ENCODE results near the gene ANKS3.

The ANKS3 gene

GRCh38 chr16:4664538-4665418, 69.3 kb downstream of the ANKS3 start:
- TF ChIP-seq, protein P1, sequence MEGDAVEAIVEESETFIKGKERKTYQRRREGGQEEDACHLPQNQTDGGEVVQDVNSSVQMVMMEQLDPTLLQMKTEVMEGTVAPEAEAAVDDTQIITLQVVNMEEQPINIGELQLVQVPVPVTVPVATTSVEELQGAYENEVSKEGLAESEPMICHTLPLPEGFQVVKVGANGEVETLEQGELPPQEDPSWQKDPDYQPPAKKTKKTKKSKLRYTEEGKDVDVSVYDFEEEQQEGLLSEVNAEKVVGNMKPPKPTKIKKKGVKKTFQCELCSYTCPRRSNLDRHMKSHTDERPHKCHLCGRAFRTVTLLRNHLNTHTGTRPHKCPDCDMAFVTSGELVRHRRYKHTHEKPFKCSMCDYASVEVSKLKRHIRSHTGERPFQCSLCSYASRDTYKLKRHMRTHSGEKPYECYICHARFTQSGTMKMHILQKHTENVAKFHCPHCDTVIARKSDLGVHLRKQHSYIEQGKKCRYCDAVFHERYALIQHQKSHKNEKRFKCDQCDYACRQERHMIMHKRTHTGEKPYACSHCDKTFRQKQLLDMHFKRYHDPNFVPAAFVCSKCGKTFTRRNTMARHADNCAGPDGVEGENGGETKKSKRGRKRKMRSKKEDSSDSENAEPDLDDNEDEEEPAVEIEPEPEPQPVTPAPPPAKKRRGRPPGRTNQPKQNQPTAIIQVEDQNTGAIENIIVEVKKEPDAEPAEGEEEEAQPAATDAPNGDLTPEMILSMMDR (IDR thresholded peaks at IDR 0.05; ENCODE audit: borderline replicate concordance, insufficient read depth, low read depth, low read length), result no peak
- no peak overlapping the region for H3K4me3 ChIP-seq (ENCODE audit: low read depth, low read length)

- H3K4me3 ChIP-seq (ENCODE audit: low read depth, low read length), result no peak overlapping the region
- TF ChIP-seq, protein P1 (IDR thresholded peaks at IDR 0.05; ENCODE audit: borderline replicate concordance, insufficient read depth, low read depth, low read length), result no peak
Measured at GRCh38 chr16:4663777-4664465, 70.2 kb downstream of the ANKS3 start.

DNA sequence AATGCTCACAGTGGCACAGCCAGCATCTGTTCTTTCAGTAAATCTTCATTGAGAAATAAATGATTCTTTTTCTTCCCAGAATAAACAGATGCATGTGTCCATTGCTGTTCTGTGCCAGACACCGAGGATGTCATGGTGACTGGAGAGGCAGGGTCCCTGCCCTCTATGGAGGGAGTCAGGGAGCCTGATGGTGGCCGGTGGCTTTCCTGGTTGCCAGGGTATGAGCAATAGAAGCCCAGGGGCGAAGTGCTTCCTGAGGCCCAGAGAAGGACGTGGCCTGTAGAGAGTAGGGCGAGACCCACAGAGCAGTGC, 70.7 kb downstream of the ANKS3 start:
- TF ChIP-seq, protein P1 (IDR thresholded peaks at IDR 0.05; ENCODE audit: borderline replicate concordance, insufficient read depth, low read depth, low read length), result no peak
- H3K4me3 ChIP-seq (ENCODE audit: low read depth, low read length), result no peak overlapping the region

DNA sequence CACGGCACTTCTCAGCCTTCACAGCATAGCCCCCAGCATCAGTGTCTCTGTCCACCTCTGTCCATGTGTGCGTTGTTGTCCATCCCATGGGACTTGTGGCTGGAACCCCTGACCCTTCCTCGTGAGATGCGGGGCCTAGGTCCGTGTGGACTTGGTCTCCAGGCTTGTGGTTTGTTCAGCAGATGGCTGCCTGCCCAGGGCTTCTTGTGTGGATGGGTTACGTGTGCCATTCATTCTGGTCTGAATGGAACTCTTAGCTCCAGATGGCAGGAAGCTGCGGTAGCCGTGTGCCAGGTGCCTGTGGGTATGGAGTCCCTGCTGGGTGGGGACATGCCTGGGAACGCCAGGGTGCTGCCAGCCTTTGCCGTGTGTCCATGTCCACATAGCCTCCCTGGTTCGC, 72.4 kb downstream of the ANKS3 start:
- no peak overlapping the region for H3K4me3 ChIP-seq (ENCODE audit: low read depth, low read length)
- TF ChIP-seq, protein P1 (IDR thresholded peaks at IDR 0.05; ENCODE audit: borderline replicate concordance, insufficient read depth, low read depth, low read length), result no peak

GRCh38 chr16:4660454-4661007, 73.5 kb downstream of the ANKS3 start:
- TF ChIP-seq, protein P1 (IDR thresholded peaks at IDR 0.05; ENCODE audit: borderline replicate concordance, insufficient read depth, low read depth, low read length), result no peak
- H3K4me3 ChIP-seq (ENCODE audit: low read depth, low read length), result no peak overlapping the region

GRCh38 chr16:4659363-4660353, 74.4 kb downstream of the ANKS3 start:
- no peak overlapping the region for H3K4me3 ChIP-seq (ENCODE audit: low read depth, low read length)
- TF ChIP-seq, protein P1 (IDR thresholded peaks at IDR 0.05; ENCODE audit: borderline replicate concordance, insufficient read depth, low read depth, low read length), result no peak
